ENCODE measurements around the gene LRRC51.

- TF ChIP-seq, protein P1, sequence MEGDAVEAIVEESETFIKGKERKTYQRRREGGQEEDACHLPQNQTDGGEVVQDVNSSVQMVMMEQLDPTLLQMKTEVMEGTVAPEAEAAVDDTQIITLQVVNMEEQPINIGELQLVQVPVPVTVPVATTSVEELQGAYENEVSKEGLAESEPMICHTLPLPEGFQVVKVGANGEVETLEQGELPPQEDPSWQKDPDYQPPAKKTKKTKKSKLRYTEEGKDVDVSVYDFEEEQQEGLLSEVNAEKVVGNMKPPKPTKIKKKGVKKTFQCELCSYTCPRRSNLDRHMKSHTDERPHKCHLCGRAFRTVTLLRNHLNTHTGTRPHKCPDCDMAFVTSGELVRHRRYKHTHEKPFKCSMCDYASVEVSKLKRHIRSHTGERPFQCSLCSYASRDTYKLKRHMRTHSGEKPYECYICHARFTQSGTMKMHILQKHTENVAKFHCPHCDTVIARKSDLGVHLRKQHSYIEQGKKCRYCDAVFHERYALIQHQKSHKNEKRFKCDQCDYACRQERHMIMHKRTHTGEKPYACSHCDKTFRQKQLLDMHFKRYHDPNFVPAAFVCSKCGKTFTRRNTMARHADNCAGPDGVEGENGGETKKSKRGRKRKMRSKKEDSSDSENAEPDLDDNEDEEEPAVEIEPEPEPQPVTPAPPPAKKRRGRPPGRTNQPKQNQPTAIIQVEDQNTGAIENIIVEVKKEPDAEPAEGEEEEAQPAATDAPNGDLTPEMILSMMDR (IDR thresholded peaks at IDR 0.05; ENCODE audit: extremely low read depth in 1 of 2, insufficient read depth in 1 of 2, low read depth in 1 of 2, low read length in 2 of 2) = no peak
- TF ChIP-seq POLR2A (IDR thresholded peaks at IDR 0.05; ENCODE audit: low read depth, low read length) (no peak), POLR2AphosphoS5 (IDR thresholded peaks at IDR 0.05; ENCODE audit: insufficient read depth, low read depth, low read length) (no peak), MYC (IDR thresholded peaks at IDR 0.05; ENCODE audit: low read depth, low read length) (no peak), EZH2 (IDR thresholded peaks at IDR 0.05; ENCODE audit: borderline replicate concordance, low read depth, low read length, severe bottlenecking) (no peak), FOS (IDR thresholded peaks at IDR 0.05; ENCODE audit: borderline replicate concordance, insufficient read depth, low read length) (no peak), MAX (IDR thresholded peaks at IDR 0.05; ENCODE audit: insufficient read depth, insufficient read length) (no peak)
Observed at GRCh38 chr11:72078477-72078876, 2.2 kb upstream of the LRRC51 start.

Measured in endothelial cell of umbilical vein (primary cell).